Measurements from ENCODE around the gene AMMECR1.

Gene AMMECR1

DNA sequence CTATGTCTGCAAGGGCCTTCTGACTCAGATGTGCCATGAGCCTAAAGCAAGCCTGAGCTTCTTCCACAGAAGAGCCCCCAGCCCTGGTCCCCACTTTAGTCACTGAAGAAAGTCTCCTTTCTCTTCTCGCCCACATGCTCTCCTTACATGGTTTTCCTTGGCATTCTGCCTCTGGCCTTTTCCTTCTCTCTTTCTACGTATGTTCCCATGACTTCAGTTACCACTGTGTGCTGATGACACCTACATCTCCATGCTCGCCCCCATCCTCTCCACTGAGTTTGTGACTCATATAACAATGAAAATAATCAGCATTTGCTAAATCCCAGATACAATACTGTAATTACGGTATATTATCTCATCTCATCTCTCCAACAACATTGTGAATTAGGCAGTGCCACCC, 149.3 kb downstream of the AMMECR1 start:
- TF ChIP-seq, protein P1, sequence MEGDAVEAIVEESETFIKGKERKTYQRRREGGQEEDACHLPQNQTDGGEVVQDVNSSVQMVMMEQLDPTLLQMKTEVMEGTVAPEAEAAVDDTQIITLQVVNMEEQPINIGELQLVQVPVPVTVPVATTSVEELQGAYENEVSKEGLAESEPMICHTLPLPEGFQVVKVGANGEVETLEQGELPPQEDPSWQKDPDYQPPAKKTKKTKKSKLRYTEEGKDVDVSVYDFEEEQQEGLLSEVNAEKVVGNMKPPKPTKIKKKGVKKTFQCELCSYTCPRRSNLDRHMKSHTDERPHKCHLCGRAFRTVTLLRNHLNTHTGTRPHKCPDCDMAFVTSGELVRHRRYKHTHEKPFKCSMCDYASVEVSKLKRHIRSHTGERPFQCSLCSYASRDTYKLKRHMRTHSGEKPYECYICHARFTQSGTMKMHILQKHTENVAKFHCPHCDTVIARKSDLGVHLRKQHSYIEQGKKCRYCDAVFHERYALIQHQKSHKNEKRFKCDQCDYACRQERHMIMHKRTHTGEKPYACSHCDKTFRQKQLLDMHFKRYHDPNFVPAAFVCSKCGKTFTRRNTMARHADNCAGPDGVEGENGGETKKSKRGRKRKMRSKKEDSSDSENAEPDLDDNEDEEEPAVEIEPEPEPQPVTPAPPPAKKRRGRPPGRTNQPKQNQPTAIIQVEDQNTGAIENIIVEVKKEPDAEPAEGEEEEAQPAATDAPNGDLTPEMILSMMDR (conservative IDR thresholded peaks at IDR 0.05; ENCODE audit: low read depth, low read length): no peak
- no peak overlapping the region for H3K4me3 ChIP-seq (IDR thresholded peaks at IDR 0.05; ENCODE audit: insufficient read depth, low read depth, low read length)
- H3K9ac ChIP-seq: no peak overlapping the region
- no peaks in the 10 kb centered on the region for H4K20me1 ChIP-seq (ENCODE audit: insufficient read depth)
- no peaks in the 10 kb centered on the region for H3K27me3 ChIP-seq (ENCODE audit: insufficient read depth, low read depth)
- no peaks in the 10 kb centered on the region for H3K36me3 ChIP-seq (ENCODE audit: insufficient read depth)
- no peak overlapping the region for H3K4me2 ChIP-seq
- no peak overlapping the region for H2AFZ ChIP-seq (ENCODE audit: low read depth)
- H3K79me2 ChIP-seq (ENCODE audit: insufficient read depth, low read depth): no peaks in the 10 kb centered on the region
- H3K27ac ChIP-seq: no peak overlapping the region
- no peaks in the 10 kb centered on the region for H3K4me1 ChIP-seq (ENCODE audit: low read depth, poor library complexity, severe bottlenecking)

- H3K4me2 ChIP-seq: no peak overlapping the region
- H3K27me3 ChIP-seq (ENCODE audit: insufficient read depth, low read depth): no peaks in the 10 kb centered on the region
- no peak overlapping the region for H3K27ac ChIP-seq
- H3K36me3 ChIP-seq (ENCODE audit: insufficient read depth): no peaks in the 10 kb centered on the region
- no peaks in the 10 kb centered on the region for H3K4me1 ChIP-seq (ENCODE audit: low read depth, poor library complexity, severe bottlenecking)
- no peaks in the 10 kb centered on the region for H3K79me2 ChIP-seq (ENCODE audit: insufficient read depth, low read depth)
- no peak overlapping the region for H2AFZ ChIP-seq (ENCODE audit: low read depth)
- no peaks in the 10 kb centered on the region for H4K20me1 ChIP-seq (ENCODE audit: insufficient read depth)
- H3K4me3 ChIP-seq (IDR thresholded peaks at IDR 0.05; ENCODE audit: insufficient read depth, low read depth, low read length): no peak overlapping the region
- TF ChIP-seq, protein P1 (conservative IDR thresholded peaks at IDR 0.05; ENCODE audit: low read depth, low read length): peak; percentile 67
- H3K9ac ChIP-seq: no peak overlapping the region
Observed at GRCh38 chrX:110167952-110168451, 149.9 kb downstream of the AMMECR1 start.

GRCh38 chrX:110163488-110163887, 154.4 kb downstream of the AMMECR1 start:
- no peak overlapping the region for H3K9ac ChIP-seq
- no peaks in the 10 kb centered on the region for H3K27me3 ChIP-seq (ENCODE audit: insufficient read depth, low read depth)
- H4K20me1 ChIP-seq (ENCODE audit: insufficient read depth): no peaks in the 10 kb centered on the region
- no peak overlapping the region for H3K4me3 ChIP-seq (IDR thresholded peaks at IDR 0.05; ENCODE audit: insufficient read depth, low read depth, low read length)
- no peaks in the 10 kb centered on the region for H3K79me2 ChIP-seq (ENCODE audit: insufficient read depth, low read depth)
- H3K4me2 ChIP-seq: no peak overlapping the region
- TF ChIP-seq, protein P1 (conservative IDR thresholded peaks at IDR 0.05; ENCODE audit: low read depth, low read length): no peak
- H3K27ac ChIP-seq: no peak overlapping the region
- no peak overlapping the region for H2AFZ ChIP-seq (ENCODE audit: low read depth)
- H3K36me3 ChIP-seq (ENCODE audit: insufficient read depth): no peaks in the 10 kb centered on the region
- H3K4me1 ChIP-seq (ENCODE audit: low read depth, poor library complexity, severe bottlenecking): peaks cover 26% of the 10 kb centered on the region

- H2AFZ ChIP-seq (ENCODE audit: low read depth): no peak overlapping the region
- H3K4me1 ChIP-seq (ENCODE audit: low read depth, poor library complexity, severe bottlenecking): peaks cover 26% of the 10 kb centered on the region
- H3K4me3 ChIP-seq (IDR thresholded peaks at IDR 0.05; ENCODE audit: insufficient read depth, low read depth, low read length): no peak overlapping the region
- no peaks in the 10 kb centered on the region for H4K20me1 ChIP-seq (ENCODE audit: insufficient read depth)
- no peaks in the 10 kb centered on the region for H3K79me2 ChIP-seq (ENCODE audit: insufficient read depth, low read depth)
- no peak overlapping the region for H3K9ac ChIP-seq
- H3K27ac ChIP-seq: no peak overlapping the region
- H3K4me2 ChIP-seq: no peak overlapping the region
- no peaks in the 10 kb centered on the region for H3K36me3 ChIP-seq (ENCODE audit: insufficient read depth)
- TF ChIP-seq, protein P1 (conservative IDR thresholded peaks at IDR 0.05; ENCODE audit: low read depth, low read length): no peak
- no peaks in the 10 kb centered on the region for H3K27me3 ChIP-seq (ENCODE audit: insufficient read depth, low read depth)
Observed at GRCh38 chrX:110162867-110163266, 155.0 kb downstream of the AMMECR1 start.
